GM19025 (cell line): ENCODE results near the gene EIF4H.
"Not testable (repeated sequence)": the region's sequence is repeated elsewhere in the genome, so short reads cannot be mapped to it uniquely, and the experiment has no call there.

ENCODE experiments used
- ATAC-seq: cut with Tn5 transposase; IDR thresholded peaks from one replicate; pipeline ENCODE4 v1.9.1; 2021; ENCODE audit warnings: mild to moderate bottlenecking, low read depth, moderate library complexity; ENCODE audit not compliant: unreplicated experiment

EIF4H gene

GRCh38 chr7:74174606-74175082 is 488 bp downstream of the EIF4H start:
- peak; percentile 18 for ATAC-seq

- no peak for ATAC-seq
These were observed 1.2 kb downstream of the EIF4H start for GRCh38 chr7:74175340-74175739.

GRCh38 chr7:74176555-74176954 is 2.4 kb downstream of the EIF4H start:
- no peak for ATAC-seq

GRCh38 chr7:74178632-74179031 is 4.5 kb downstream of the EIF4H start:
- ATAC-seq: no peak

GRCh38 chr7:74179935-74180604 is 5.9 kb downstream of the EIF4H start:
- ATAC-seq: no peak

GRCh38 chr7:74180866-74181265 is 6.7 kb downstream of the EIF4H start:
- no peak for ATAC-seq

- no peak for ATAC-seq
These were observed 7.7 kb downstream of the EIF4H start for GRCh38 chr7:74181821-74182220.

GRCh38 chr7:74182453-74183090 is 8.4 kb downstream of the EIF4H start:
- no peak for ATAC-seq

GRCh38 chr7:74183142-74183541 is 9.0 kb downstream of the EIF4H start:
- no peak for ATAC-seq

GRCh38 chr7:74183653-74184450 is 9.7 kb downstream of the EIF4H start:
- no peak for ATAC-seq

GRCh38 chr7:74185016-74185415 is 10.9 kb downstream of the EIF4H start:
- ATAC-seq: no peak

GRCh38 chr7:74185636-74186035 is 11.5 kb downstream of the EIF4H start:
- no peak for ATAC-seq

- ATAC-seq: no peak
These were observed 13.9 kb downstream of the EIF4H start for GRCh38 chr7:74187915-74188675.

- no peak for ATAC-seq
These were observed 16.1 kb downstream of the EIF4H start for GRCh38 chr7:74190259-74190658.

- ATAC-seq: no peak
These were observed 17.1 kb downstream of the EIF4H start for GRCh38 chr7:74191231-74191630.

- ATAC-seq: no peak
These were observed 18.9 kb downstream of the EIF4H start for GRCh38 chr7:74193054-74193453.

GRCh38 chr7:74193913-74194312 is 19.8 kb downstream of the EIF4H start:
- no peak for ATAC-seq

GRCh38 chr7:74194686-74195085 is 20.5 kb downstream of the EIF4H start:
- no peak for ATAC-seq

- not testable (repeated sequence) for ATAC-seq
These were observed 21.1 kb downstream of the EIF4H start for GRCh38 chr7:74195139-74195860.
